HepG2 (cell line): Measurements from ENCODE around the gene BTBD1. TPM values are rescaled to one million over a fixed set of nuclear protein-coding genes. Genes with fewer than 3 reads are reported as not detected.

Experiments
- BRD4 ChIP-seq: sonication (generic); formaldehyde crosslinking; IDR thresholded peaks from 2 replicates; pipeline ENCODE4 v1.4.0; 2020; ENCODE audit warnings: missing genetic modification reagents
- CREM ChIP-seq, 2 experiments: sonication (generic) in 1 of 2; formaldehyde crosslinking in 1 of 2; IDR thresholded peaks; 2 replicates each; pipeline versions ENCODE4 v1.4.0 to v1.6.1; 2016 to 2020; ENCODE audit warnings: antibody characterized with exemption in 1 of 2, mild to moderate bottlenecking in 1 of 2, missing genetic modification reagents in 1 of 2
- GLI4 ChIP-seq: sonication (generic); formaldehyde crosslinking; IDR thresholded peaks from 2 replicates; pipeline ENCODE4 v1.5.1; 2020; ENCODE audit warnings: missing genetic modification reagents, mild to moderate bottlenecking, moderate library complexity, borderline replicate concordance
- HHEX ChIP-seq: IDR thresholded peaks from 2 replicates; pipeline ENCODE4 v1.6.1; 2016; ENCODE audit warnings: control low read depth
- ISL2 ChIP-seq: sonication (generic); formaldehyde crosslinking; IDR thresholded peaks from 2 replicates; pipeline ENCODE4 v1.5.0; 2020; ENCODE audit warnings: missing genetic modification reagents
- RBAK ChIP-seq: sonication (generic); formaldehyde crosslinking; IDR thresholded peaks from 2 replicates; pipeline ENCODE4 v1.5.1; 2020; ENCODE audit warnings: mild to moderate bottlenecking, missing genetic modification reagents
- SIN3A ChIP-seq: IDR thresholded peaks from 2 replicates; pipeline ENCODE4 v1.6.1; 2011; ENCODE audit warnings: low read depth, mild to moderate bottlenecking, control low read depth, low read length, borderline replicate concordance
- SP5 ChIP-seq: IDR thresholded peaks from 2 replicates; pipeline ENCODE4 v1.6.1; 2016; ENCODE audit warnings: low read depth, borderline replicate concordance
- ZNF235 ChIP-seq: sonication (generic); formaldehyde crosslinking; IDR thresholded peaks from 2 replicates; pipeline ENCODE4 v1.8.1; 2023; ENCODE audit warnings: mild to moderate bottlenecking, missing genetic modification reagents, borderline replicate concordance
- ZNF292 ChIP-seq: sonication (generic); formaldehyde crosslinking; IDR thresholded peaks from 2 replicates; pipeline ENCODE4 v1.8.1; 2022; ENCODE audit warnings: mild to moderate bottlenecking, low read depth, missing genetic modification reagents, borderline replicate concordance
- ZNF451 ChIP-seq: sonication (generic); formaldehyde crosslinking; IDR thresholded peaks from 2 replicates; pipeline ENCODE4 v1.5.0; 2020; ENCODE audit warnings: mild to moderate bottlenecking, missing genetic modification reagents
- ZNF614 ChIP-seq: IDR thresholded peaks from 2 replicates; pipeline ENCODE4 v1.6.1; 2018; ENCODE audit warnings: missing biosample characterization, missing genetic modification reagents, inconsistent platforms, borderline replicate concordance
- ZNF703 ChIP-seq: sonication (generic); formaldehyde crosslinking; IDR thresholded peaks from 2 replicates; pipeline ENCODE4 v1.5.1; 2020; ENCODE audit warnings: missing genetic modification reagents, mild to moderate bottlenecking, moderate library complexity, borderline replicate concordance
- ZNF879 ChIP-seq: sonication (generic); formaldehyde crosslinking; IDR thresholded peaks from 2 replicates; pipeline ENCODE4 v1.8.1; 2023; ENCODE audit warnings: missing genetic modification reagents
- ZSCAN25 ChIP-seq: sonication (generic); formaldehyde crosslinking; IDR thresholded peaks from 2 replicates; pipeline ENCODE4 v1.8.0; 2022; ENCODE audit warnings: mild to moderate bottlenecking, missing genetic modification reagents
- polyA plus RNA-seq, 8 experiments: library from polyadenylated mRNA; depleted of rRNA in 3 of 8; stranded (reverse) in 7 of 8; unstranded in 1 of 8; fragments of >200 nt; fragmentation: Illumina TruSeq in 4 of 8; extraction: Trizol in 4 of 8; gene quantifications; 2 replicates each; pipeline versions ENCODE4 v1.2.1 to v1.2.3, GENCODE V29; 2011 to 2016; ENCODE audit warnings: low read depth in 4 of 8, missing spikeins in 1 of 8, mixed read lengths in 1 of 8; ENCODE audit not compliant: insufficient read depth in 1 of 8
- total RNA-seq, 5 experiments: library from RNA; depleted of rRNA; stranded (reverse); fragments of >200 nt; fragmentation: Illumina TruSeq; extraction: Trizol; gene quantifications; 2 replicates each; pipeline ENCODE4 v1.2.3, GENCODE V29; 2016; ENCODE audit warnings: low read depth in 1 of 5
- TF ChIP-seq, protein P1 (sequence below): sonication (generic); formaldehyde crosslinking; IDR thresholded peaks from 2 replicates; pipeline ENCODE4 v1.5.0; 2020; ENCODE audit warnings: mild to moderate bottlenecking, missing genetic modification reagents
- TF ChIP-seq, protein P2 (sequence below): IDR thresholded peaks from 2 replicates; pipeline ENCODE4 v1.6.1; 2016; ENCODE audit warnings: low read depth
- TF ChIP-seq, protein P3 (sequence below): sonication (generic); formaldehyde crosslinking; IDR thresholded peaks from 2 replicates; pipeline ENCODE4 v1.4.0; 2020; ENCODE audit warnings: missing genetic modification reagents; ENCODE audit errors: not compliant biosample characterization
- TF ChIP-seq, protein P4 (sequence below): sonication (generic); formaldehyde crosslinking; IDR thresholded peaks from 2 replicates; pipeline ENCODE4 v1.5.1; 2020; ENCODE audit warnings: missing genetic modification reagents, mild to moderate bottlenecking, borderline replicate concordance
- TF ChIP-seq, protein P5 (sequence below): IDR thresholded peaks from 2 replicates; pipeline ENCODE4 v1.6.1; 2016; ENCODE audit warnings: low read depth, control low read depth

Gene BTBD1
- total and polyA plus RNA-seq, 2 of the 13 experiments (the other 11 are each of a cell fraction or from before 2014, with no cell fraction given): 32.1 to 53.9 TPM

DNA sequence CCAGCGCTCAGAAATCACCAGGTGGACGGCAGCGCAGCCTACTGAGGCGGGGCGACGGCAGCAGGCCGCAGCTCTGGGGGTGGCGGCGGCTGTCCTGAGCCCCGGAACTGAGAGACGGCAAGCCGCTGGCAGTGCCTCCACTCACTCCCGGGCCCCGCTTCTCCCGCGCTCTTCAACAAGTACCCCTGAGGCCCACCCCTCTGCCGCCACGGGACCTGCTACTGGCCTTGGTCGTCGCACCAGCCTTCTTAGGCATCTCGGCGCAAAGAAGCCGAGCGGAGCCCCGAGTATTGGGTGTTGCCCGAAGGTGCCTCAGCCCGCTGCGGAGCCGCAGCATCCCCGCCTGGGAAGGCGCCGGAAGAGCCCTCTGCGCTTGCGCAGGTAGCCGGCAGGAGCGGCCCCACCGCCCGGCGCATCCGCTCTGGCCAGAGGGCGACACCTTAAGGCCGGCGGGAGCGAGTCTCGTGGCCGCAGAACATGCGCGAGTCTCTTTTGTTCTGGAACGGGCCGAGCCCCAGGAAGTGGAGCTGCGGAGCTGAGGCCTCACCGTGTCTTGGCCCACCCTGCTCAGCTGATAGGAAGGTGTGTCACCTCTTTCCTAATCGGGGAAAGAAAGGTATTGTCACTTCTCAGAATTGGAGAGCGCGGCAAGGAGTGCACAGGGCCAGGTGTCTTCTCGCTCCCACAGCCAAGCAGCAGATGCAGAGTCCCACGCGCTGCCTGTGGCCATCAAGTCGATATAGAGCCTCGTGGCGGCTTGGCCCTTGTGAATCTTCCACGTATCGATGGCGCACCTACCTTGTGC, 55.6 kb downstream of the BTBD1 start, which contains the start of gene C15orf40 (continued):
- TF ChIP-seq, protein P1, sequence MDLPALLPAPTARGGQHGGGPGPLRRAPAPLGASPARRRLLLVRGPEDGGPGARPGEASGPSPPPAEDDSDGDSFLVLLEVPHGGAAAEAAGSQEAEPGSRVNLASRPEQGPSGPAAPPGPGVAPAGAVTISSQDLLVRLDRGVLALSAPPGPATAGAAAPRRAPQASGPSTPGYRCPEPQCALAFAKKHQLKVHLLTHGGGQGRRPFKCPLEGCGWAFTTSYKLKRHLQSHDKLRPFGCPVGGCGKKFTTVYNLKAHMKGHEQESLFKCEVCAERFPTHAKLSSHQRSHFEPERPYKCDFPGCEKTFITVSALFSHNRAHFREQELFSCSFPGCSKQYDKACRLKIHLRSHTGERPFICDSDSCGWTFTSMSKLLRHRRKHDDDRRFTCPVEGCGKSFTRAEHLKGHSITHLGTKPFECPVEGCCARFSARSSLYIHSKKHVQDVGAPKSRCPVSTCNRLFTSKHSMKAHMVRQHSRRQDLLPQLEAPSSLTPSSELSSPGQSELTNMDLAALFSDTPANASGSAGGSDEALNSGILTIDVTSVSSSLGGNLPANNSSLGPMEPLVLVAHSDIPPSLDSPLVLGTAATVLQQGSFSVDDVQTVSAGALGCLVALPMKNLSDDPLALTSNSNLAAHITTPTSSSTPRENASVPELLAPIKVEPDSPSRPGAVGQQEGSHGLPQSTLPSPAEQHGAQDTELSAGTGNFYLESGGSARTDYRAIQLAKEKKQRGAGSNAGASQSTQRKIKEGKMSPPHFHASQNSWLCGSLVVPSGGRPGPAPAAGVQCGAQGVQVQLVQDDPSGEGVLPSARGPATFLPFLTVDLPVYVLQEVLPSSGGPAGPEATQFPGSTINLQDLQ (CRISPR knock-in tag): peak; percentile 26; the same call in 1 of the 2 replicates
- TF ChIP-seq SIN3A (no peak), ZNF235 (CRISPR knock-in tag) (peak; percentile 78; the same call in 1 of the 2 replicates), SP5 (CRISPR knock-in tag) (no peak), BRD4 (CRISPR knock-in tag) (peak; percentile 92), ZNF703 (peak; percentile 91; the same call in 1 of the 2 replicates), ZNF879 (CRISPR knock-in tag) (no peak), ZSCAN25 (CRISPR knock-in tag) (no peak), ZNF614 (peak; percentile 44; the same call in 1 of the 2 replicates), HHEX (CRISPR knock-in tag) (no peak), ZNF292 (CRISPR knock-in tag) (peak; percentile 44; the same call in 1 of the 2 replicates), GLI4 (CRISPR knock-in tag) (no peak), CREM (IDR thresholded peaks at IDR 0.05) (no peak; the same call in 1 of the 2 replicates), CREM (CRISPR knock-in tag; IDR thresholded peaks at IDR 0.05) (no peak), ISL2 (CRISPR knock-in tag) (peak; percentile 77; the same call in 1 of the 2 replicates), ZNF451 (CRISPR knock-in tag) (0 out of 2 replicates have a peak, but pooled peaks have one; percentile 72), RBAK (CRISPR knock-in tag) (no peak)
- TF ChIP-seq, protein P2, sequence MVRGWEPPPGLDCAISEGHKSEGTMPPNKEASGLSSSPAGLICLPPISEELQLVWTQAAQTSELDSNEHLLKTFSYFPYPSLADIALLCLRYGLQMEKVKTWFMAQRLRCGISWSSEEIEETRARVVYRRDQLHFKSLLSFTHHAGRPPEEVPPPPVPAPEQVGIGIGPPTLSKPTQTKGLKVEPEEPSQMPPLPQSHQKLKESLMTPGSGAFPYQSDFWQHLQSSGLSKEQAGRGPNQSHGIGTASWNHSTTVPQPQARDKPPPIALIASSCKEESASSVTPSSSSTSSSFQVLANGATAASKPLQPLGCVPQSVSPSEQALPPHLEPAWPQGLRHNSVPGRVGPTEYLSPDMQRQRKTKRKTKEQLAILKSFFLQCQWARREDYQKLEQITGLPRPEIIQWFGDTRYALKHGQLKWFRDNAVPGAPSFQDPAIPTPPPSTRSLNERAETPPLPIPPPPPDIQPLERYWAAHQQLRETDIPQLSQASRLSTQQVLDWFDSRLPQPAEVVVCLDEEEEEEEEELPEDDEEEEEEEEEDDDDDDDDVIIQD (CRISPR knock-in tag): peak; percentile 64; the same call in 1 of the 2 replicates
- TF ChIP-seq, protein P3, sequence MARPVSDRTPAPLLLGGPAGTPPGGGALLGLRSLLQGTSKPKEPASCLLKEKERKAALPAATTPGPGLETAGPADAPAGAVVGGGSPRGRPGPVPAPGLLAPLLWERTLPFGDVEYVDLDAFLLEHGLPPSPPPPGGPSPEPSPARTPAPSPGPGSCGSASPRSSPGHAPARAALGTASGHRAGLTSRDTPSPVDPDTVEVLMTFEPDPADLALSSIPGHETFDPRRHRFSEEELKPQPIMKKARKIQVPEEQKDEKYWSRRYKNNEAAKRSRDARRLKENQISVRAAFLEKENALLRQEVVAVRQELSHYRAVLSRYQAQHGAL (CRISPR knock-in tag): peak; percentile 69
- TF ChIP-seq, protein P4, sequence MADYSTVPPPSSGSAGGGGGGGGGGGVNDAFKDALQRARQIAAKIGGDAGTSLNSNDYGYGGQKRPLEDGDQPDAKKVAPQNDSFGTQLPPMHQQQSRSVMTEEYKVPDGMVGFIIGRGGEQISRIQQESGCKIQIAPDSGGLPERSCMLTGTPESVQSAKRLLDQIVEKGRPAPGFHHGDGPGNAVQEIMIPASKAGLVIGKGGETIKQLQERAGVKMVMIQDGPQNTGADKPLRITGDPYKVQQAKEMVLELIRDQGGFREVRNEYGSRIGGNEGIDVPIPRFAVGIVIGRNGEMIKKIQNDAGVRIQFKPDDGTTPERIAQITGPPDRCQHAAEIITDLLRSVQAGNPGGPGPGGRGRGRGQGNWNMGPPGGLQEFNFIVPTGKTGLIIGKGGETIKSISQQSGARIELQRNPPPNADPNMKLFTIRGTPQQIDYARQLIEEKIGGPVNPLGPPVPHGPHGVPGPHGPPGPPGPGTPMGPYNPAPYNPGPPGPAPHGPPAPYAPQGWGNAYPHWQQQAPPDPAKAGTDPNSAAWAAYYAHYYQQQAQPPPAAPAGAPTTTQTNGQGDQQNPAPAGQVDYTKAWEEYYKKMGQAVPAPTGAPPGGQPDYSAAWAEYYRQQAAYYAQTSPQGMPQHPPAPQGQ (CRISPR knock-in tag): no peak
- TF ChIP-seq, protein P5, sequence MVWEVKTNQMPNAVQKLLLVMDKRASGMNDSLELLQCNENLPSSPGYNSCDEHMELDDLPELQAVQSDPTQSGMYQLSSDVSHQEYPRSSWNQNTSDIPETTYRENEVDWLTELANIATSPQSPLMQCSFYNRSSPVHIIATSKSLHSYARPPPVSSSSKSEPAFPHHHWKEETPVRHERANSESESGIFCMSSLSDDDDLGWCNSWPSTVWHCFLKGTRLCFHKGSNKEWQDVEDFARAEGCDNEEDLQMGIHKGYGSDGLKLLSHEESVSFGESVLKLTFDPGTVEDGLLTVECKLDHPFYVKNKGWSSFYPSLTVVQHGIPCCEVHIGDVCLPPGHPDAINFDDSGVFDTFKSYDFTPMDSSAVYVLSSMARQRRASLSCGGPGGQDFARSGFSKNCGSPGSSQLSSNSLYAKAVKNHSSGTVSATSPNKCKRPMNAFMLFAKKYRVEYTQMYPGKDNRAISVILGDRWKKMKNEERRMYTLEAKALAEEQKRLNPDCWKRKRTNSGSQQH (CRISPR knock-in tag): no peak; the same call in 1 of the 2 replicates
